HepG2 (cell line): Measurements from ENCODE around the gene MT1F. TPM values are rescaled to one million over a fixed set of nuclear protein-coding genes. Genes with fewer than 3 reads are reported as not detected.
A peak's percentile ranks its signal among the peaks of the same experiment; 100 is the strongest.

Source experiments
- ARID2 ChIP-seq: sonication (generic); formaldehyde crosslinking; IDR thresholded peaks from 2 replicates; pipeline ENCODE4 v1.8.1; 2022; ENCODE audit warnings: mild to moderate bottlenecking, missing genetic modification reagents, borderline replicate concordance
- ASH2L ChIP-seq: fragments of 300-600, 200-600 bp; sonication (generic); IDR thresholded peaks from 2 replicates; pipeline ENCODE4 v1.7.0; 2017; ENCODE audit warnings: low read depth, mild to moderate bottlenecking, moderate library complexity, mixed read lengths, low read length; ENCODE audit not compliant: insufficient read length
- CHD4 ChIP-seq: fragments of 200-600 bp; sonication (generic); IDR thresholded peaks from 2 replicates; pipeline ENCODE4 v1.7.0; 2017; ENCODE audit warnings: mild to moderate bottlenecking, low read length, borderline replicate concordance
- HNRNPH1 ChIP-seq: fragments of 200-400 bp; formaldehyde crosslinking; optimal IDR thresholded peaks from 2 replicates; pipeline ENCODE3; 2017; ENCODE audit warnings: mild to moderate bottlenecking, low read depth, low read length
- KLF12 ChIP-seq: sonication (generic); formaldehyde crosslinking; IDR thresholded peaks from 2 replicates; pipeline ENCODE4 v1.4.0; 2020; ENCODE audit warnings: missing genetic modification reagents, borderline replicate concordance
- MTA3 ChIP-seq: sonication (generic); formaldehyde crosslinking; IDR thresholded peaks from 2 replicates; pipeline ENCODE4 v1.4.0; 2020; ENCODE audit warnings: missing genetic modification reagents
- NKX3-1 ChIP-seq: sonication (generic); formaldehyde crosslinking; IDR thresholded peaks from 2 replicates; pipeline ENCODE4 v1.5.0; 2020; ENCODE audit warnings: missing genetic modification reagents
- PRMT3 ChIP-seq: sonication (generic); formaldehyde crosslinking; IDR thresholded peaks from 2 replicates; pipeline ENCODE4 v1.8.1; 2022; ENCODE audit warnings: low read depth, mild to moderate bottlenecking, moderate library complexity, missing genetic modification reagents, borderline replicate concordance
- SMAD3 ChIP-seq: sonication (generic); formaldehyde crosslinking; IDR thresholded peaks from 2 replicates; pipeline ENCODE4 v1.4.0; 2020; ENCODE audit warnings: missing genetic modification reagents
- SNAI1 ChIP-seq: sonication (generic); formaldehyde crosslinking; IDR thresholded peaks from 2 replicates; pipeline ENCODE4 v1.5.0; 2020; ENCODE audit warnings: mild to moderate bottlenecking, missing genetic modification reagents, borderline replicate concordance
- TMF1 ChIP-seq: sonication (generic); formaldehyde crosslinking; IDR thresholded peaks from 2 replicates; pipeline ENCODE4 v1.8.1; 2022; ENCODE audit warnings: low read depth, missing genetic modification reagents
- ZKSCAN1 ChIP-seq: fragments of 150-350 bp; IDR thresholded peaks from 2 replicates; pipeline ENCODE4 v1.6.1; 2014; ENCODE audit warnings: low read length
- ZNF121 ChIP-seq: sonication (generic); formaldehyde crosslinking; IDR thresholded peaks from 2 replicates; pipeline ENCODE4 v1.5.0; 2020; ENCODE audit warnings: mild to moderate bottlenecking, missing genetic modification reagents
- ZNF713 ChIP-seq: sonication (generic); formaldehyde crosslinking; IDR thresholded peaks from 2 replicates; pipeline ENCODE4 v1.4.0; 2020; ENCODE audit warnings: mild to moderate bottlenecking, missing genetic modification reagents
- polyA plus RNA-seq, 8 experiments: library from polyadenylated mRNA; depleted of rRNA in 3 of 8; stranded (reverse) in 7 of 8; unstranded in 1 of 8; fragments of >200 nt; fragmentation: Illumina TruSeq in 4 of 8; extraction: Trizol in 4 of 8; gene quantifications; 2 replicates each; pipeline versions ENCODE4 v1.2.1 to v1.2.3, GENCODE V29; 2011 to 2016; ENCODE audit warnings: low read depth in 4 of 8, missing spikeins in 1 of 8, mixed read lengths in 1 of 8; ENCODE audit not compliant: insufficient read depth in 1 of 8
- total RNA-seq, 5 experiments: library from RNA; depleted of rRNA; stranded (reverse); fragments of >200 nt; fragmentation: Illumina TruSeq; extraction: Trizol; gene quantifications; 2 replicates each; pipeline ENCODE4 v1.2.3, GENCODE V29; 2016; ENCODE audit warnings: low read depth in 1 of 5
- TF ChIP-seq, protein P1 (sequence below), 2 experiments: sonication (generic) in 1 of 2; formaldehyde crosslinking in 1 of 2; IDR thresholded peaks; 2 replicates each; pipeline versions ENCODE4 v1.6.1 to v1.9.0; 2014 to 2022; ENCODE audit warnings: antibody characterized with exemption in 1 of 2, borderline replicate concordance in 1 of 2, inconsistent platforms in 1 of 2, low read depth in 1 of 2, missing genetic modification reagents in 1 of 2
- TF ChIP-seq, protein P2 (sequence below): sonication (generic); formaldehyde crosslinking; IDR thresholded peaks from 2 replicates; pipeline ENCODE4 v1.5.0; 2020; ENCODE audit warnings: missing genetic modification reagents, mild to moderate bottlenecking, borderline replicate concordance
- TF ChIP-seq, protein P3 (sequence below): sonication (generic); formaldehyde crosslinking; conservative IDR thresholded peaks from 2 replicates; pipeline ENCODE4 v1.4.0; 2020; ENCODE audit warnings: missing genetic modification reagents
- TF ChIP-seq, protein P4 (sequence below): sonication (generic); formaldehyde crosslinking; IDR thresholded peaks from 2 replicates; pipeline ENCODE4 v1.9.0; 2022; ENCODE audit warnings: missing genetic modification reagents, mild to moderate bottlenecking, borderline replicate concordance

MT1F gene
- total and polyA plus RNA-seq, 2 of the 13 experiments (the other 11 are each of a cell fraction or from before 2014, with no cell fraction given), result 1.9 to 169 TPM

DNA sequence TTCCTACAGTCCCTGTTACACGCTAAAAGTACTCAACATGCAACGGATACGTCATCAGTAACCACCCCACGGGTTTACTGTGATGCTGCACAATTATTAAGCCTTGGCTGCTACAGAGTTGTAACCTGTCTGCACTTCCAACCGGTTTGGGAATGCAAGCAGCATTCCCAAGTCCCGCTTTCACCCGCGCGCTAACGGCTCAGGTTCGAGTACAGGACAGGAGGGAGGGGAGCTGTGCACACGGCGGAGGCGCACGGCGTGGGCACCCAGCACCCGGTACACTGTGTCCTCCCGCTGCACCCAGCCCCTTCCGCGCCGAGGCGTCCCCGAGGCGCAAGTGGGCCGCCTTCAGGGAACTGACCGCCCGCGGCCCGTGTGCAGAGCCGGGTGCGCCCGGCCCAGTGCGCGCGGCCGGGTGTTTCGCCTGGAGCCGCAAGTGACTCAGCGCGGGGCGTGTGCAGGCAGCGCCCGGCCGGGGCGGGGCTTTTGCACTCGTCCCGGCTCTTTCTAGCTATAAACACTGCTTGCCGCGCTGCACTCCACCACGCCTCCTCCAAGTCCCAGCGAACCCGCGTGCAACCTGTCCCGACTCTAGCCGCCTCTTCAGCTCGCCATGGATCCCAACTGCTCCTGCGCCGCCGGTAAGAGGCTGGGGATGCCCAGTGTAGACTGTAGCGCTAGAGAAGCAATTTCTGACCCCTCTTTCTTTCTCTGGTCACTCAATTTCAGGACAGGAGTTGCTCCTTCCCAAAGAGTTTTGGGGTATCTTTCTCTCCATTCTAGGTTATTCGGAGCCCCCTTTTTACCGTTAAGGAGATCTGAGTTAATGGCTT is 49.5 kb upstream of the MT1F start, which contains the start of gene MT2A (continued):
- TF ChIP-seq, protein P1, sequence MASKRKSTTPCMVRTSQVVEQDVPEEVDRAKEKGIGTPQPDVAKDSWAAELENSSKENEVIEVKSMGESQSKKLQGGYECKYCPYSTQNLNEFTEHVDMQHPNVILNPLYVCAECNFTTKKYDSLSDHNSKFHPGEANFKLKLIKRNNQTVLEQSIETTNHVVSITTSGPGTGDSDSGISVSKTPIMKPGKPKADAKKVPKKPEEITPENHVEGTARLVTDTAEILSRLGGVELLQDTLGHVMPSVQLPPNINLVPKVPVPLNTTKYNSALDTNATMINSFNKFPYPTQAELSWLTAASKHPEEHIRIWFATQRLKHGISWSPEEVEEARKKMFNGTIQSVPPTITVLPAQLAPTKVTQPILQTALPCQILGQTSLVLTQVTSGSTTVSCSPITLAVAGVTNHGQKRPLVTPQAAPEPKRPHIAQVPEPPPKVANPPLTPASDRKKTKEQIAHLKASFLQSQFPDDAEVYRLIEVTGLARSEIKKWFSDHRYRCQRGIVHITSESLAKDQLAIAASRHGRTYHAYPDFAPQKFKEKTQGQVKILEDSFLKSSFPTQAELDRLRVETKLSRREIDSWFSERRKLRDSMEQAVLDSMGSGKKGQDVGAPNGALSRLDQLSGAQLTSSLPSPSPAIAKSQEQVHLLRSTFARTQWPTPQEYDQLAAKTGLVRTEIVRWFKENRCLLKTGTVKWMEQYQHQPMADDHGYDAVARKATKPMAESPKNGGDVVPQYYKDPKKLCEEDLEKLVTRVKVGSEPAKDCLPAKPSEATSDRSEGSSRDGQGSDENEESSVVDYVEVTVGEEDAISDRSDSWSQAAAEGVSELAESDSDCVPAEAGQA (IDR thresholded peaks at IDR 0.05; ENCODE audit: low read depth), result no peak
- TF ChIP-seq, protein P1 (CRISPR knock-in tag; IDR thresholded peaks at IDR 0.05; ENCODE audit: borderline replicate concordance), result peak; percentile 51; the same call in 1 of the 2 replicates
- TF ChIP-seq, protein P2, sequence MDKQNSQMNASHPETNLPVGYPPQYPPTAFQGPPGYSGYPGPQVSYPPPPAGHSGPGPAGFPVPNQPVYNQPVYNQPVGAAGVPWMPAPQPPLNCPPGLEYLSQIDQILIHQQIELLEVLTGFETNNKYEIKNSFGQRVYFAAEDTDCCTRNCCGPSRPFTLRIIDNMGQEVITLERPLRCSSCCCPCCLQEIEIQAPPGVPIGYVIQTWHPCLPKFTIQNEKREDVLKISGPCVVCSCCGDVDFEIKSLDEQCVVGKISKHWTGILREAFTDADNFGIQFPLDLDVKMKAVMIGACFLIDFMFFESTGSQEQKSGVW, result peak; percentile 4; the same call in 1 of the 2 replicates
- TF ChIP-seq, protein P3, sequence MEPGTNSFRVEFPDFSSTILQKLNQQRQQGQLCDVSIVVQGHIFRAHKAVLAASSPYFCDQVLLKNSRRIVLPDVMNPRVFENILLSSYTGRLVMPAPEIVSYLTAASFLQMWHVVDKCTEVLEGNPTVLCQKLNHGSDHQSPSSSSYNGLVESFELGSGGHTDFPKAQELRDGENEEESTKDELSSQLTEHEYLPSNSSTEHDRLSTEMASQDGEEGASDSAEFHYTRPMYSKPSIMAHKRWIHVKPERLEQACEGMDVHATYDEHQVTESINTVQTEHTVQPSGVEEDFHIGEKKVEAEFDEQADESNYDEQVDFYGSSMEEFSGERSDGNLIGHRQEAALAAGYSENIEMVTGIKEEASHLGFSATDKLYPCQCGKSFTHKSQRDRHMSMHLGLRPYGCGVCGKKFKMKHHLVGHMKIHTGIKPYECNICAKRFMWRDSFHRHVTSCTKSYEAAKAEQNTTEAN (CRISPR knock-in tag), result peak; percentile 92
- TF ChIP-seq KLF12 (CRISPR knock-in tag) (peak; percentile 91; the same call in 1 of the 2 replicates), ZNF713 (CRISPR knock-in tag) (no peak), ZKSCAN1 (no peak), PRMT3 (CRISPR knock-in tag) (no peak), ARID2 (peak; percentile 87), ASH2L (peak; percentile 53), MTA3 (CRISPR knock-in tag) (no peak), ZNF121 (CRISPR knock-in tag) (peak; percentile 75), NKX3-1 (CRISPR knock-in tag) (peak; percentile 83), SMAD3 (CRISPR knock-in tag) (no peak; the same call in 1 of the 2 replicates), TMF1 (CRISPR knock-in tag) (peak; percentile 64; the same call in 1 of the 2 replicates), CHD4 (no peak), HNRNPH1 (peak; percentile 21), SNAI1 (CRISPR knock-in tag) (no peak)
- TF ChIP-seq, protein P4, sequence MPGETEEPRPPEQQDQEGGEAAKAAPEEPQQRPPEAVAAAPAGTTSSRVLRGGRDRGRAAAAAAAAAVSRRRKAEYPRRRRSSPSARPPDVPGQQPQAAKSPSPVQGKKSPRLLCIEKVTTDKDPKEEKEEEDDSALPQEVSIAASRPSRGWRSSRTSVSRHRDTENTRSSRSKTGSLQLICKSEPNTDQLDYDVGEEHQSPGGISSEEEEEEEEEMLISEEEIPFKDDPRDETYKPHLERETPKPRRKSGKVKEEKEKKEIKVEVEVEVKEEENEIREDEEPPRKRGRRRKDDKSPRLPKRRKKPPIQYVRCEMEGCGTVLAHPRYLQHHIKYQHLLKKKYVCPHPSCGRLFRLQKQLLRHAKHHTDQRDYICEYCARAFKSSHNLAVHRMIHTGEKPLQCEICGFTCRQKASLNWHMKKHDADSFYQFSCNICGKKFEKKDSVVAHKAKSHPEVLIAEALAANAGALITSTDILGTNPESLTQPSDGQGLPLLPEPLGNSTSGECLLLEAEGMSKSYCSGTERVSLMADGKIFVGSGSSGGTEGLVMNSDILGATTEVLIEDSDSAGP (CRISPR knock-in tag), result peak; percentile 95; the same call in 1 of the 2 replicates
